ENCODE results near the gene SLC8B1. TPM values are rescaled to one million over a fixed set of nuclear protein-coding genes. Genes with fewer than 3 reads are reported as not detected.

SLC8B1 gene
- total RNA-seq, 4 donors from 2014 or later: 31.8 to 63.4 (median 38.8) TPM

DNA sequence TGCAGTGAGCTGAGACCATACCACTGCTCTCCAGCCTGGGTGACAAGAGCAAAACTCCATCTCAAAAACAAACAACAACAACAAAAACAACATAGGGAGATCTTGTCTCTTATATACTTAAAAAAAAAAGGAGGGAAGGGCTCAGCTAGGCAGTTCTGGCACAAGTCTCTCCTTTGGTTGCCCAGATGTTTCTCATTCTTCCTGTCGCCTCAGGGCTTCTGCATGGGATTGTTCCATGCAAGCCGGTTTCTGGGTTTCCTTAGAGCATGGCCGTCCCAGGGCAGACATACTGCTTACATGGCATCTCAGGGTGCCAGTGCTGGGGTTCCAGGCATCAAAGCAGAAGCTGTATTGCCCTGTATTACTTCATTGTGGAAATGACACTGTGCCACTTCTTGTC lies 5.2 kb upstream of the SLC8B1 start:
- intact Hi-C loops (cut with DNase I; ENCODE audit: low total_unique reads): no loop called here
- WGBS, 2 donors: 34 to 56% methylated on average over 3 of the region's 3 CpGs
- TF ChIP-seq POLR2A (IDR thresholded peaks at IDR 0.05): no peak
- TF ChIP-seq, protein P1, sequence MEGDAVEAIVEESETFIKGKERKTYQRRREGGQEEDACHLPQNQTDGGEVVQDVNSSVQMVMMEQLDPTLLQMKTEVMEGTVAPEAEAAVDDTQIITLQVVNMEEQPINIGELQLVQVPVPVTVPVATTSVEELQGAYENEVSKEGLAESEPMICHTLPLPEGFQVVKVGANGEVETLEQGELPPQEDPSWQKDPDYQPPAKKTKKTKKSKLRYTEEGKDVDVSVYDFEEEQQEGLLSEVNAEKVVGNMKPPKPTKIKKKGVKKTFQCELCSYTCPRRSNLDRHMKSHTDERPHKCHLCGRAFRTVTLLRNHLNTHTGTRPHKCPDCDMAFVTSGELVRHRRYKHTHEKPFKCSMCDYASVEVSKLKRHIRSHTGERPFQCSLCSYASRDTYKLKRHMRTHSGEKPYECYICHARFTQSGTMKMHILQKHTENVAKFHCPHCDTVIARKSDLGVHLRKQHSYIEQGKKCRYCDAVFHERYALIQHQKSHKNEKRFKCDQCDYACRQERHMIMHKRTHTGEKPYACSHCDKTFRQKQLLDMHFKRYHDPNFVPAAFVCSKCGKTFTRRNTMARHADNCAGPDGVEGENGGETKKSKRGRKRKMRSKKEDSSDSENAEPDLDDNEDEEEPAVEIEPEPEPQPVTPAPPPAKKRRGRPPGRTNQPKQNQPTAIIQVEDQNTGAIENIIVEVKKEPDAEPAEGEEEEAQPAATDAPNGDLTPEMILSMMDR (IDR thresholded peaks at IDR 0.05): no peak

DNA sequence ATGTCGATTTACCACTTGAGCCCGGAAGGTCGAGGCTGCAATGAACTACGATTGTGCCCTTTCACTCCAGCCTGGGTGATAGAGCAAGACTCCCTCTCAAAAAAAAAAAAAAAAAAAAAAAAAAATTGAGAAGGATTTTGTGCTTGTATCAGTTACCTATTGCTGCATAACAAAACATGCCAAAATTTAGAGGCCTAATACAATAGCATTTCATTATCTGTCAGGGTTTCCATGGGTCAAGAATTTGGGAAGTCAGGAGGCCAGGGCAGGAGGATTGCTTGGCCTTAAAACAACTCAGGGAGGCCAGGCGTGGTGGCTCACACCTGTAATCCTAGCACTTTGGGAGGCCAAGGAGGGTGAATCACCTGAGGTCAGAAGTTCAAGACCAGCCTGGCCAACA lies 4.6 kb upstream of the SLC8B1 start:
- intact Hi-C loops (cut with DNase I; ENCODE audit: low total_unique reads): loop anchor here (5.0 to 10.0 kb wide), 2 partner anchors 145 to 1932 kb away; partner anchors contain the start of gene SH2B3
- no peak overlapping the region for H3K4me3 ChIP-seq (ENCODE audit: low read depth, poor library complexity, severe bottlenecking)
- DNase-seq (ENCODE audit: low spot score in 2 of 2): no peak
- 98% methylated on average over 5 of the region's 5 CpGs for WGBS, 2 donors
- no peak for TF ChIP-seq POLR2A (IDR thresholded peaks at IDR 0.05)
- TF ChIP-seq, protein P1 (IDR thresholded peaks at IDR 0.05): no peak

More for the DNA sequence above, 5.2 kb upstream of the SLC8B1 start:
- no peak overlapping the region for H3K4me3 ChIP-seq (ENCODE audit: low read depth, poor library complexity, severe bottlenecking)
- no peak for DNase-seq (ENCODE audit: low spot score in 2 of 2)

DNA sequence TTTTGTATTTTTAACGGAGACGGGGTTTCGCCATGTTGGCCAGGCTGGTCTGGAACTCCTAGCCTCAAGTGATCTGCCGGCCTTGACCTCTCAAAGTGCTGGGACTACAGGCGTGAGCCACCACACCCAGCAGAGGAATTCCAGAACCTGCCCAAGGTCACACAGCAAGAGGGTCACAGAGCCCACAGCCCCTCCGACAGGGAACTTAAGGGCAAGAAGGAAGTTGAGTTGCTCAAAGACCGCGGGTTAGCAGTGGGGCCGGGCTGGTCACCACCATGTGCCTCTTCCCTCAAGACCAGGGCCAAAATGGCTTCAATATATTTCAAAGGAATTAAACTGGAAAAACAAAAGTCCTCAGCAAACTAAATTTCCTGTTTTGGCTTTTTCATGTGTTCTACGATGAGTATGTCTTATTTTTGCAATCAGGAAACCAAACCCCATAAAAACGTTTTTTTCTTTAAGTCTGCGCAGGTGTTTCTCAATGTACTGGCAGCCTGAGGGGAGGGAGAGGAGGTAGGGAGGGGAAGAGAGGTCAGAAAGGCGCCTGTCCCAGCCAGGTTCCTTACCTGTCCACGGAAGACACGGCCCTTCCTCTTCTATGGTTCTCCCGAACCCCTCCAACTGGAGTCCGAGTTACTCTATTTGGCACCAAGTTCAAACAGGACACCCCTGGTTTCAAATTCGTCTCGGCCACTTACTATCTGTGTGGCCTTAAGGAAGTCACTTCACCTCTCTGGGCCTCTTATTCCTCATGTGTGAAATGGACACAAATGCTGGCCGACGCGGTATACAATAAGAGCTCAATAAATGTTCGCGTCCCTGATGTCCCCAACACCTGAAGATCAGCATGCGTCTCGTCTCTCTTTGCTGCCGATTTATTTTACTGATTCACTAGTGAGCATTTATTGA lies 778 bp downstream of the SLC8B1 start:
- intact Hi-C loops (cut with DNase I; ENCODE audit: low total_unique reads): loop anchor here (10.0 kb wide), 1 partner anchor 139 kb away; no protein-coding TSS in a partner anchor
- TF ChIP-seq, protein P1 (IDR thresholded peaks at IDR 0.05): no peak
- no peak for TF ChIP-seq POLR2A (IDR thresholded peaks at IDR 0.05)
- WGBS, 2 donors: 18 to 25% methylated on average over 25 to 27 of the region's 27 CpGs
- peak overlapping the region; percentile 66 for H3K4me3 ChIP-seq (ENCODE audit: low read depth, poor library complexity, severe bottlenecking)
- peak in 1 of 2 donors; percentile 31 for DNase-seq (ENCODE audit: low spot score in 2 of 2)

DNA sequence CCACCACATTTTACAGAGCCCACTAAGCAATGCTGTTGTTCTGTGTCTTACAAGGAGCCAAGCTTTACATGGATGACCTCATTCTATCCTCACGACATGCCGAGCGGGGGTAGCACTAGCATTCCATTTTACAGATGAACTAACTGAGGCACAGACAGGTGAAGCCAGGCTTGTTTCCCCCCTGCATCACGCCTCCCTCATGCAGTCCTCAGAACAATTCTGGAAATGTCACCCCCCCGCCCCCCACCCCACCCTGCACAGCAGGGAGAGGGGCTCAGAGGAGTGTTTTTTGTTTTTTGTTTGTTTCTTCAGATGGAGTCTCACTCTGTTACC lies 1.5 kb downstream of the SLC8B1 start:
- WGBS, 2 donors: 81 to 84% methylated on average over 5 of the region's 5 CpGs

DNA sequence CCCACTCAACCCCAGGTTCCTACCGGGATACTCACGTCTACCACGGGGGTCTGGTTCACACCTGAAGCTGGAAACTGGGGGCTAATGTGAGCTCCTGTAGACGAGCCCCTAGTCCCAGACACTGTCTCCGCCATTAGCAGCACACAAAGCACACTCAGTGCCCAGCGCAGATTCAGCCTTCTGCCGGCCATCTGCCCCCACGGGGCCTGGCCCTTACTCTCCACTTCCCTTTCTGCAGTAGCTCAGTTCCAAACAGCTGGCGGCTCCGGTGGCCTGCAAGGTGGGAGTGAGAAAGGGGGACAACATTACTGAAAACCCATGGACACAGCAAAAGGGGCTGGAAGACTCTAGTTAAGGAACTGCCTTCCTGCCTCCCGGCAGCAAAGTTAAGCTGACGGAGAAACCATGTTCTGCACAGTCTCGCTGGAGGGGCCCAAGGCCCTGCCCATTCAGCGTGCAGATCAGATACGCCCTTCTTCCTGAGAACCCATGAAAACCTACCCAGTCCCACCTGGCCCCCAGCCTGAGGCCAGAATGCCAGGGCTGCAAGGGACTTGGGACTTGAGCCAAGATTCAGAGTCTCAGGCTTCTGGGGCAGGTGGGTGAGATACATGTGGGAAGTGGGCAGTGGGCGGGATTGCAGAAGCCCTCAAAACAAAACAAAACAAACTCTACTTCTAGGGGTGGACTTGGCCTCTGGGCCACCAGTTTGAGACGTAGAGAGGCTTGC lies 2.1 kb downstream of the SLC8B1 start:
- no peak overlapping the region for H3K4me3 ChIP-seq (ENCODE audit: low read depth, poor library complexity, severe bottlenecking)
- WGBS, 2 donors: 83 to 84% methylated on average over 17 of the region's 17 CpGs
- no peak for TF ChIP-seq POLR2A (IDR thresholded peaks at IDR 0.05)
- DNase-seq (ENCODE audit: low spot score in 2 of 2): no peak
- intact Hi-C loops (cut with DNase I; ENCODE audit: low total_unique reads): loop anchor here (10.0 kb wide), 1 partner anchor 138 kb away; no protein-coding TSS in a partner anchor

More for the DNA sequence above, 1.5 kb downstream of the SLC8B1 start:
- no peak overlapping the region for H3K4me3 ChIP-seq (ENCODE audit: low read depth, poor library complexity, severe bottlenecking)
- intact Hi-C loops (cut with DNase I; ENCODE audit: low total_unique reads): loop anchor here (10.0 kb wide), 1 partner anchor 139 kb away; no protein-coding TSS in a partner anchor
- TF ChIP-seq, protein P1 (IDR thresholded peaks at IDR 0.05): no peak
- no peak for TF ChIP-seq POLR2A (IDR thresholded peaks at IDR 0.05)
- DNase-seq (ENCODE audit: low spot score in 2 of 2): no peak

DNA sequence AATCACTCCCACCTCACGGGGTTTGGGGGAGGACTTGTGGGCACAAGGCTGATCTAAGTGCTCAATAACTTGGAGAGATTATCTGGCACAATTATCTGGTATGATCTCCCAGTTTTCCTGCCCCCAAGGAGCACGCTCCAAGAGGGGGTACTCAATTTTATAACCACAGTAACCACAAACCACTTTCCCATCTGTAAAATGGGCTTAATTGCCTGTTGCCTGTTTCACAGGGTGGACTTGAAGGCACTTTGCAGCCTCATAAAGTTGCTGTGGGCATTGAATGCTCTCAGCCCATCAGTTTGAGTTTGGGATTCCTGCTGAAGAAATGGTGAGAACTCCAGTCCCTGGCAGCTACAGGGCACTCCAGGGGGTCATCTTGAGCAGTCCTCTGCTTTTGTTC lies 4.4 kb downstream of the SLC8B1 start:
- DNase-seq (ENCODE audit: low spot score in 2 of 2): no peak
- no peak overlapping the region for H3K4me3 ChIP-seq (ENCODE audit: low read depth, poor library complexity, severe bottlenecking)
- intact Hi-C loops (cut with DNase I; ENCODE audit: low total_unique reads): loop anchor here (10.0 kb wide), 1 partner anchor 136 kb away; no protein-coding TSS in a partner anchor
- TF ChIP-seq POLR2A (IDR thresholded peaks at IDR 0.05): no peak
- TF ChIP-seq, protein P1 (IDR thresholded peaks at IDR 0.05): no peak
- WGBS, 2 donors: 89 to 96% methylated on average over 2 of the region's 2 CpGs
